GOT3 (cell line): ENCODE data around the gene RAMACL.
"Not testable (repeated sequence)": the region's sequence is repeated elsewhere in the genome, so short reads cannot be mapped to it uniquely, and the experiment has no call there.

Source experiments
- DNase-seq: peaks from one replicate; lab custom pipeline; 2025; ENCODE audit warnings: mixed read lengths; lab: John Stamatoyannopoulos, UW

Gene RAMACL

GRCh38 chr6:166586424-166587156 is at the start of gene RAMACL:
RAMACL (minus strand) TSS chr6:166586678; CDS start chr6:166586477, 201 bp downstream.
- DNase-seq: no peak

DNA sequence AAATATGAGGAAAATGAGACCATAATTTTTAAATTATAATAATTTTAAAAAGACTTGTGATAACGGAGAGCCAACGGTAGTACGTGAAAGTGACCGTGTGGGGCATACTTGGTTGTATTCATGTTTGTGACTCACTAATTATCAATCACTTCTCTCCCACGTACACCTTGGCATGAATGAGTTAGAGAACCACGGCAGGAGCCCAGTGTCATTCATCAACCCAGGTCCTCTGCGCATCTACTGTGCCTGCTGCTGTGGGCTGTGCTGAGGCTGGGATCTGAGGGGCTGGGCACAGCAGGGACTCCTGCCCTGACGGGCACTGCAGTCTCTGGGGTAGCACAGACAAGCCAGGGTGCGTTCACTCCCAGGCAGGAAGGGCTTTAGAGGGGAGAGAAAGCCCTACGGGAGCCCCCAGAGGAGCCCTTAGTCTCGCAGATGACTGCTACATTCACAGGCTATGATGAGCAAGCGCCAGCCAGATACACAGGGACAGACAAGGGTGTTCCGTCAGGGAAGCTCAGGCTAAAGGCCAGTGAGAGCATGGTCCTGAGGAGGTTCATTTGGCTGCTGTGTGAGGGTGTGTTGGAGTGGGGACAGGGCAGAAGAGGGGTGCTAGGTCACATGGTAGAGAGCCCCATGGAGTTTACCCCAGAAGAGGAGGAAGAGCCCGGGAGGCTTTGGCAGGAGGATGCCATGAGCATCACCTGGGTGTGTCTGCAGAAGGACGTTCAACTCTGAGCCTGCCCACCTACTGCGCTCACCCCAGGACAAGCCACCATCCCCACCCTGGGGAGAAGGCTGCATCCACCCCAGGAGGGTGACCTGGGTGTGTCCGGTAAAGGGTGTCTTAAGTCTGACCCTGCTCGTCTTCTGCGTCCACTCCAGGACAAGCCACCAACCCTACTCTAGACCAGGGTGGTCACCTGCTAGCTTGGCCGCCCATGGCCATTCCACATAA is 48.8 kb upstream of the RAMACL start:
- DNase-seq: no peak

- not testable (repeated sequence) for DNase-seq
Measured at GRCh38 chr6:166634581-166634980, 48.1 kb upstream of the RAMACL start.

- no peak for DNase-seq
Measured at GRCh38 chr6:166633732-166634535, 47.5 kb upstream of the RAMACL start.

DNA sequence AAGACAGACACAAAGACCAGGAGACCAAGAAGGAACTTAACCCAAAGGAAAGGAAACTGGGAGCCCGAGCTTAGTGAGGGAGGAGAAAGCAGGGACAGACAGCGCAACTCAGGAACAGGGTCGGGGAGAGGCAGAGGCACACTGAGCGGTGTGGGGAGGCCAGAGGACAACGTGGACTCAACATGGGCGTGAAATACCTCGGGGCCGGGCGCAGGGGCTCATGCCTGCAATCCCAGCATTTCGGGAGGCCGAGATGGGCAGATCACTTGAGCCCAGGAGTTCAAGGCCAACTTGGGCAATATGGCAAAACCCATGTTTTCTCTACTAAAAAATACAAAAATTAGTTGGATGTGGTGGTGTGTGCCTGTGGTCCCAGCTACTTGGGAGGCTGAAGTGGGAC is 46.3 kb upstream of the RAMACL start:
- no peak for DNase-seq

DNA sequence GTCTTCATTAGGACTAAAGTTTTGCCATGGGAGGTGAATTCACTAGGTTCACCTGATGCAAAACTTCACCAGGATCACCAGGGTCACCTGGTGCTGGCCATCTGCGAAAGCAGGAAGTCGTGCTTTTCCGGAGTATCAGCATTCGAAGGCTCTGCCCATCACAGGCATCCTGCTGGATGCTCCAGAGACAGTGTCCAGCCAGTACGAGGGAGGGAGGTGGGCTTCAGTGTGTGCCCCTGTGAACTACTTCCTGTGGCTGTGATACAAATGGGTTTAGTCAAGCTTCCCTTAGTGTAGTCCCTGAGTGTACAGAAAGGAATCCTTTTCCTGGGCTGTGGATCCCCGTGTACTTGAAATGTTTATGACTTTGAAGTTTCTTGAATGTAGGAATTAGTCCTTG is 44.0 kb upstream of the RAMACL start:
- no peak for DNase-seq

GRCh38 chr6:166629628-166630027 is 43.1 kb upstream of the RAMACL start:
- DNase-seq: no peak

DNA sequence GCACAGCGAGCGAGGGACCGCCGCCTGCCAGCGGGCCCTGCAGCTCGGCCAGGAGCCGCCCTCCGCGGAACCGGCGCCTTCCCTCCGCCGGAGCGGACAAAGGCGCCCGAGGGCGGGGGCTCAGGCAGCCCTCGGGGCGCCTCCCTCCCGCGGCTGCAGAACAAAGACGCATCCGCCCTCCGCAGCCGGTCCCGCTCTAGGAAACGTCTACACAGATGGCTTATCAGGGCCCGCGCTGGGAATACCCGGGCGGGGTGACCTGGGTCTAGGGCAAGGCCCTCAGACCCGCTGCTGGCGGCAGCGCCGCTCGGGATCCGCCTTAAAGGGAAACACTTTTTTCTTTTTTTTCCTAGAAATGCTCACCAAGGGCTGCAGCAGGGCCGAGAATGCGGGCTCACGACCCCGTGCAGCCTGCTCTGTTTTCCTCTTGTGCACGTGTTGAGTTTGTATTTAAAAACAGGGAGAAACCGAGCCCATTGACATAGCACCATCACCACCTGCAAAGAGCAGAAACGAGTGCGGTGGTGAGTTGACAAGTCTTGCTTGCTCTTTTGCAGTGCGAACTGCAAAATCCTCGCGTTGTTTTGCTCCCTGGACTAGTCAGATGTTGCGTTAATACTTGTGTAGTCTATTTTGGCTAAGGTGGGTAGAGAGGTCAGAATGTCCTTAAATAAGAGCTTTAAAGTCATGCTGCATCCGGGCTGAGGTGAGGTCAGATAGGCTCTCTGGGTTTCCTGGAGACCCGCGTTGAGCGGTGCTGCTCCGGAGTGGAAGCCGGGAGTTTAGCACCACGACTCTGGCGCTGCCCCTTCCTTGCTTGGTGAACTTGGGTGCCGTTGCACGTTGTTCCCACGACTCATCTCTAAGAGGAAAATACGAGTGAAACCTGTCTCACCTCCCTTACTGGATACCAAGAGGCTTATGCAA is 41.7 kb upstream of the RAMACL start:
- DNase-seq: peak; percentile 52

DNA sequence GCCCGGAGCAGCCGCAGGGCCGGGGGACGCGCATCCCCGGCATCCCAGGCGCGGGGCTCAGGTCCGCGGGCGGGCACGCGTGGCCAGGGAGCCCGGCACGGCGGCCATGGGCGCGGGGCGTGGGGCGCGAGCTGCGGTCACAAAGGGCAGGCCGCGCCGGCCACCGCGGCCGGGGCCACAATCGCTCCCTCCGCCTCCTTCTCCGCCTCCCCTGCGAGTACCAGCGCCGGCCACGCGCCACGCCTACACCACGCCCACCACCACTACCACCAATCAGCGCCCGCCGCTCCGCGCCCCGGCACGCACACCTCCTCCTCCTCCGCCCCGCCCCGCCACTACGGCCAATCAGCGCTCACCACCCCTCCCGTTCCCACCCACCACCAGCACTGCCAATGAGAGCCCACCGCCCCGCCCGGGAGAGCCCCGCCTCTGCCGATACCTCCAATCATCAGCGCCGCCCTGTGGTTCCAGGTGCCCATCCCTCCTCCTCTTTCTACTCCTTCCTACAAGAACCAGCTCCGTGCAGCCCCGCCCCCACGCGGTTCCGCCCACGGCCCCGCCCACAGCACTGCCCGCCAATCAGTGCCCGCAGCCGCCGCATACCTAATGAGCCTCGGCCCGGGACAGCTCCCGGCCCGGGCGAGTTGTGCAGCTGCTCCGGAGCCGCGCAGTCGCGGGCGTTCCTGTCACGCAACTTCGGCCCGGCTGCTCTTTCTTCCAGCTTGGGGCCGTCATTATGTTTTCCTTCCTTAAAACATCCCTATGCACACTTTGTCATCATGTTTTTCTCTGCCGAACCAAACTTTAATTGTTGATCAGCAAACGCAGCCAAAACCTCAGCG is 40.8 kb upstream of the RAMACL start, which contains the start of gene RPS6KA2:
RPS6KA2 (minus strand) TSS at position 219 of the 842 bp plus-strand sequence. CDS start 232 bp downstream, outside the sequence.
- DNase-seq: peak; percentile 97

GRCh38 chr6:166626177-166627032 is 39.9 kb upstream of the RAMACL start:
- no peak for DNase-seq

DNA sequence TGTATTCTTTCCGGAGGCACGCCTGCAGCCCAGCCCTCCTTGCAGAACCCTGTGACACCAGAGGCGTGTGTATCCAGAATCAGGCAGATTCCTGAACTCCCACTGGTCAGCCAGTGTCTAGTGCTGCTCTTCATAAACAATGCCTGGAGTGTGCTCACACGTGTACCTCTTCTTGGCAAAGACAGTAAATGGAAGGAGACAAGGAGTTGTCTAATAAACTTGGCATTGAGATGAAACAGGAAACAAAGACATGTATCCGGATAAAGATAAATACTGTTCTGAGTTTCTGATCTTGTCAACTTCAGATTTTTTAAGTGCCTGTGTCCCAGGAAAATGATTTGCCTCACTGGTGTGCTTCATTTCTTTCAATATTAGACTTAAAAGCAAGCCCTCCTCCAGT is 38.9 kb upstream of the RAMACL start:
- no peak for DNase-seq

- DNase-seq: no peak
Measured at GRCh38 chr6:166624275-166624674, 37.8 kb upstream of the RAMACL start.

DNA sequence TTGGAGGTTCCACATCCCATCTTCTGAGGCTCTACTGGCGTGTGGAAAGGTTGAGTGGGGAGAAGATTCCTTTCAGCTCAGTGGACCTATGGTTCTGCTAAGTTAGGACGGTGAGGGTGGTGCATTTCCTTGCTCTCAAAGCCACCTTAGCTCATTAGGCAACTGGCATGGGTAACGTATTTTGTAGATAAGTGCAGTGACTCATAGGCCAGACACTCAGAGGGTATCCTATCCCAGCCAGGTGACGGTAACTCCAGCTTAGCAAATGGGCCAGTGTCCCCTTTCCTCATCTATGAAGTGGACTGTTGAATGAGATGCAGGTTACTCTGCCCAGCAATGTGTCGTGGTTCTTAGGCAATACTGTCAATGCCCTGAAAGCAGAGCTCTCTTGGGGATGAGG is 36.8 kb upstream of the RAMACL start:
- no peak for DNase-seq

DNA sequence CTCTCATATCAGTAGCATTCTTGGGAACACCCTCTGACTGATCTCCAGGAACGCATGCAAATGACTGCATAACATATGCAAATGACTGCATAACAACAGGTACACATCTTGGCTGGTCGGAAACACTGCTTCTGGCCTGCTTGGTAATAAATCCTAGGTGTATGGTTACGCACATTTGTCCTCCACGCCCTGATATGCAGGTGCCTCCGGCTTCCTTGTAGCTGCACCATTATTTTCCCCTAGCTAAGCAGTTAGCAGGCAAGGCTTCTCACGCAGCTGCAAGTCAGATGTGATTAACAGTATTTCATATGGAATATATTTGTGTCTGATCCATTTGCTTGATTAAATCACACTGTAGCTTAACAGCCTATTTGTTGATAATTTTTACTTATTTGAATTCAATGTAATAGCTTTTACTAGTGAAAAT is 34.6 kb upstream of the RAMACL start:
- no peak for DNase-seq

- DNase-seq: no peak
Measured at GRCh38 chr6:166620478-166621113, 34.1 kb upstream of the RAMACL start.

DNA sequence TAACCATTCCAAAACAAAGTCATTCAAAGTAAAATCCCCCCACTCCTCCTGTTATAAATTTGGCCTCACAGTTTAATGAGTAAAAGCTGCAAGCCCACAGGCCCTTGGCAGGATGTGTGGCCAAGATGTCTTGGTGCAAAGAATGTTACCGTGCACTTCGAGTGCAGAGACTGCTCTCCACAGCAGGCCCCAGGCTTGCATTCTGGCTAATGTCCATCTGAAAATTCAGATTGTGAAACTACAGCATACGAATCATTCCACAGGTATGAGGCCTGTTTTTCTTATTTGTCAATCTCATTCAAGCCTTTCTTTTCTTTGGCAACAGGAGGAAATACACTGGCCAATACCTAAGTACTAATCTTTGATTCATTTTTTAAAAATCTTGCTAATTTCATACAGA is 33.4 kb upstream of the RAMACL start:
- no peak for DNase-seq

DNA sequence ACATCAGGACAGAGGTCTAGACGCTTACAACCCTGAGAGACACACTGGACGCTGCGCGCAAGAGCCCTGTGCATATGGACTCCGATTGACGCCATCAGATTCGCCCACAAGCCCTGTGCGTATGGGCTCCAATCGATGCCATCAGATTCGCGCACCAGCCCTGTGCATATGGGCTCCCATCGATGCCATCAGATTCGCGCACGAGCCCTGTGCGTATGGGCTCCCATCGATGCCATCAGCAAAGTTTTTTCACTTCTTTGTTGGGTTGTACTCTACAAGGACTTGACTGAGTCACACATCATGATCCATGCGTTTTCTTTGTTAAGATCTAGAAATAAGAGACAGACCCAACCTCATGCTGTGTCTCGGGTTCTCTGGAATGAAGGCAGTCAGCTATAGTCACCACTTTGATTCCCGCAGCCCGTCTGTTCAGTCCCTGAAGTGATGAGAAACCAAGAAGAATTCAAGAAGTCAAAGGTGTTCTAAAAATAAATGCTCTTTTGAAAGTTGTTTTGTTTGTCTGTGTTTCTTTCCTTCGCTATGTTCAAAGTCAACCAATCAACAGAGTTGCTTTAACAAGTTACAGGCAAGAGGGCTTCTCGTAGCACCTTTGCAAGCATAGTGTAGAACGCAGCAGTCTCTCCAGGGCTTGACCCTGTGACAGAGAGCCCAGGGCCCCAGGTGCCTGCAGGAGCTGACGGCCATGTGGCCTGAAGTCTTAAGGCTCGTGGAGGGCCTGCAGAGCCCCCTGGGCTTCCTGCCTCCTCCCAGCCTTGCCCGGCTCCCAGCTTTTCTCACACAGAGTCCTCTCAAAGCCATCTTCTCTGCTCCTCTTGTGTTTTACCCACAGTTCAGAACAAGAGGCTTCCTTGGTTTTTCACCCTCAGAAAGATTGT is 32.6 kb upstream of the RAMACL start:
- DNase-seq: no peak
